B cell (primary cell): ENCODE results near the gene TRIM62. TPM values are rescaled to one million over a fixed set of nuclear protein-coding genes. Genes with fewer than 3 reads are reported as not detected.
A peak's percentile ranks its signal among the peaks of the same experiment; 100 is the strongest.

ENCODE experiments used
- ATAC-seq: fragments of 200-7000 bp; cut with Tn5 transposase; one replicate; pipeline ENCODE4 v1.10.0; 2021; ENCODE audit warnings: low read depth, mild to moderate bottlenecking, moderate number of reproducible peaks, moderate library complexity
- CTCF ChIA-PET: fragments of 350-600 bp; sonication (Branson Sonifier 250); formaldehyde crosslinking; loops from one replicate; lab custom pipeline; 2021; ENCODE audit warnings: antibody characterized with exemption, inconsistent platforms; lab: Charles Lee
- POLR2A ChIA-PET: fragments of 350-600 bp; sonication (Branson Sonifier 250); formaldehyde crosslinking; loops from one replicate; lab custom pipeline; 2021; ENCODE audit warnings: antibody characterized with exemption; lab: Charles Lee
- DNase-seq: peaks from one replicate; pipeline ENCODE4 v3.0.0; 2013
- H2AFZ ChIP-seq: 2 replicates; pipeline ENCODE4 v1.6.1; 2012; ENCODE audit warnings: mild to moderate bottlenecking, low read depth, low read length; ENCODE audit not compliant: insufficient read depth, poor library complexity, severe bottlenecking
- H3K27ac ChIP-seq, 2 donors: 1 replicate in 1 of 2; 2 replicates in 1 of 2; pipeline ENCODE4 v1.5.1; 2012 to 2013; ENCODE audit warnings: low read length in 2 of 2, mild to moderate bottlenecking in 2 of 2, moderate library complexity in 1 of 2
- H3K27me3 ChIP-seq, 4 experiments: fragments of 200-600 bp in 1 of 4; sonication (generic) in 1 of 4; replicated peaks in 1 of 4; 1 replicate in 2 of 4; 2 replicates in 2 of 4; pipeline versions ENCODE4 v1.6.1 to v1.7.0; 2013 to 2016; ENCODE audit warnings: low read length in 3 of 4, mild to moderate bottlenecking in 2 of 4, mixed read lengths in 1 of 4, moderate library complexity in 1 of 4; ENCODE audit not compliant: insufficient read depth in 4 of 4, control insufficient read depth in 3 of 4; ENCODE audit errors: control extremely low read depth in 1 of 4
- H3K36me3 ChIP-seq, 2 experiments: replicated peaks in 1 of 2; 1 replicate in 1 of 2; 2 replicates in 1 of 2; pipeline versions ENCODE4 v1.6.1 to v1.7.1; 2013; ENCODE audit warnings: low read length in 1 of 2; ENCODE audit not compliant: insufficient read depth in 2 of 2, control insufficient read depth in 1 of 2; ENCODE audit errors: control extremely low read depth in 1 of 2, extremely low read depth in 1 of 2
- H3K4me1 ChIP-seq, 2 donors: fragments of 200-600 bp in 1 of 2; sonication (generic) in 1 of 2; 1 replicate in 1 of 2; 2 replicates in 1 of 2; pipeline versions ENCODE4 v1.5.1 to v1.6.1; 2013 to 2017; ENCODE audit warnings: low read length in 2 of 2; ENCODE audit not compliant: control insufficient read depth in 2 of 2, insufficient read depth in 2 of 2
- H3K4me2 ChIP-seq: replicated peaks from 2 replicates; pipeline ENCODE3; 2012; ENCODE audit warnings: mild to moderate bottlenecking, low read depth, low read length; ENCODE audit not compliant: poor library complexity, severe bottlenecking
- H3K4me3 ChIP-seq, 5 experiments: fragments of 200-600 bp in 1 of 5; sonication (generic) in 1 of 5; 1 replicate in 3 of 5; 2 replicates in 2 of 5; pipeline versions ENCODE4 v1.5.1 to v1.7.0; 2011 to 2016; ENCODE audit warnings: low read length in 4 of 5, mild to moderate bottlenecking in 4 of 5, low read depth in 2 of 5, control low read depth in 1 of 5, moderate library complexity in 1 of 5; ENCODE audit not compliant: insufficient read depth in 1 of 5; ENCODE audit errors: control extremely low read depth in 1 of 5, extremely low read depth in 1 of 5
- H3K79me2 ChIP-seq: fragments of 200-600 bp; sonication (generic); one replicate; pipeline ENCODE4 v1.6.0; 2016; ENCODE audit warnings: low read length; ENCODE audit not compliant: control insufficient read depth, insufficient read depth
- H3K9ac ChIP-seq: fragments of 200-600 bp; sonication (generic); 2 replicates; pipeline ENCODE4 v1.6.1; 2017; ENCODE audit warnings: mild to moderate bottlenecking, low read length, moderate library complexity
- H3K9me3 ChIP-seq, 3 donors: one replicate each; pipeline versions ENCODE4 v1.6.1 to v1.7.1; 2013; ENCODE audit warnings: low read length in 2 of 3; ENCODE audit not compliant: control insufficient read depth in 2 of 3, insufficient read depth in 1 of 3; ENCODE audit errors: control extremely low read depth in 1 of 3
- H4K20me1 ChIP-seq: 2 replicates; pipeline ENCODE4 v1.6.0; 2012; ENCODE audit warnings: mild to moderate bottlenecking, low read length; ENCODE audit not compliant: insufficient read depth, control insufficient read depth, poor library complexity, severe bottlenecking
- H3K27ac Mint-ChIP-seq: one replicate; pipeline ENCODE4 v1.8.0; 2021; ENCODE audit warnings: mixed read lengths
- H3K27me3 Mint-ChIP-seq: one replicate; pipeline ENCODE4 v1.8.0; 2021; ENCODE audit warnings: mixed read lengths
- H3K4me1 Mint-ChIP-seq: one replicate; pipeline ENCODE4 v1.8.0; 2021; ENCODE audit warnings: mixed read lengths
- H3K4me3 Mint-ChIP-seq: one replicate; pipeline ENCODE4 v1.8.0; 2021; ENCODE audit warnings: mixed read lengths
- H3K9me3 Mint-ChIP-seq: one replicate; pipeline ENCODE4 v1.8.0; 2022; ENCODE audit warnings: mixed read lengths; ENCODE audit not compliant: insufficient read depth
- CTCF ChIP-seq: fragments of 200-600 bp; IDR thresholded peaks from one replicate; pipeline ENCODE4 v1.8.0; 2022; ENCODE audit warnings: antibody characterized with exemption, mild to moderate bottlenecking
- EZH2 ChIP-seq: IDR thresholded peaks from 2 replicates; pipeline ENCODE4 v1.6.1; 2012; ENCODE audit warnings: borderline replicate concordance, low read depth, mild to moderate bottlenecking, moderate library complexity, low read length; ENCODE audit not compliant: insufficient read depth, poor library complexity, severe bottlenecking
- WGBS: methylation state at CpG from one replicate; pipeline ENCODE4 v1.1.5; 2013; ENCODE audit warnings: missing lambda C conversion rate; ENCODE audit not compliant: insufficient coverage; 5-methylcytosine and 5-hydroxymethylcytosine counted together
- intact Hi-C: fragments of 100-400 bp; cut with micrococcal nuclease; formaldehyde crosslinking; loops from one replicate; pipeline ENCODE4 v1.10.0; 2022
- polyA plus RNA-seq: library from polyadenylated mRNA; depleted of rRNA; stranded (reverse); fragments of >200 nt; gene quantifications from 2 replicates; pipeline ENCODE4 v1.2.3, GENCODE V29; 2012
- total RNA-seq, 2 donors: library from RNA; stranded (reverse); fragments of 120-200 nt in 1 of 2; gene quantifications; 1 replicate in 1 of 2; 2 replicates in 1 of 2; pipeline versions ENCODE4 v1.2.3 to v1.2.4, GENCODE V29; 2013 to 2022

Gene TRIM62
- total and polyA plus RNA-seq, 2 donors (not counting 1 experiment from before 2014, with no cell fraction given) = 10.7 to 24.1 TPM

- ChIA-PET CTCF (no interaction called here), POLR2A (no interaction called here)
- no peak overlapping the region for H3K9ac ChIP-seq
- H3K4me1 ChIP-seq = peaks cover 0 to 6% of the 10 kb centered on the region in 2 donors
- no peaks in the 10 kb centered on the region for H3K27me3 ChIP-seq
- intact Hi-C loops = no loop called here
- no peak overlapping the region for H3K4me2 ChIP-seq
- H3K27ac Mint-ChIP-seq = no peak overlapping the region
- H3K4me1 Mint-ChIP-seq = peaks cover 15% of the 10 kb centered on the region
- peaks cover 12% of the 10 kb centered on the region for H4K20me1 ChIP-seq
- ATAC-seq = no peak
- 97% methylated on average over 8 of the region's 11 CpGs for WGBS
- TF ChIP-seq CTCF (no peak), EZH2 (no peak)
- H3K27me3 Mint-ChIP-seq = no peaks in the 10 kb centered on the region
- DNase-seq = no peak
- H3K79me2 ChIP-seq = peaks cover 3% of the 10 kb centered on the region
- no peak overlapping the region for H3K4me3 Mint-ChIP-seq
- peaks cover 0 to 33% of the 10 kb centered on the region in 2 experiments for H3K36me3 ChIP-seq
- no peak overlapping the region for H3K27ac ChIP-seq
- H3K9me3 Mint-ChIP-seq = no peaks in the 10 kb centered on the region
- no peak overlapping the region for H2AFZ ChIP-seq
- peaks cover 0 to 3% (median 0%) of the 10 kb centered on the region in 3 donors for H3K9me3 ChIP-seq
- no peak overlapping the region for H3K4me3 ChIP-seq
These were observed 12.4 kb downstream of the TRIM62 start for GRCh38 chr1:33169290-33170055.

- ChIA-PET POLR2A (no interaction called here), CTCF (no interaction called here)
- Histone ChIP-seq H3K27ac (no peak overlapping the region), H3K9me3 (peaks cover 0 to 3% (median 0%) of the 10 kb centered on the region in 3 donors), H2AFZ (no peak overlapping the region), H3K27me3 (no peaks in the 10 kb centered on the region), H3K9ac (no peak overlapping the region), H3K36me3 (peaks cover 0 to 41% of the 10 kb centered on the region in 2 experiments), H3K4me1 (peaks cover 0 to 6% of the 10 kb centered on the region in 2 donors), H3K79me2 (peaks cover 3% of the 10 kb centered on the region), H3K4me3 (no peak overlapping the region), H3K4me2 (no peak overlapping the region), H4K20me1 (peaks cover 12% of the 10 kb centered on the region)
- intact Hi-C loops = no loop called here
- ATAC-seq (no peak), DNase-seq (no peak)
- Mint-ChIP-seq H3K4me3 (no peak overlapping the region), H3K27ac (peak overlapping the region; percentile 20), H3K9me3 (no peaks in the 10 kb centered on the region), H3K4me1 (peaks cover 15% of the 10 kb centered on the region), H3K27me3 (no peaks in the 10 kb centered on the region)
- no peak for TF ChIP-seq EZH2
- no peak for TF ChIP-seq CTCF
- 100% methylated on average over 6 of the region's 11 CpGs for WGBS
These were observed 13.1 kb downstream of the TRIM62 start for GRCh38 chr1:33168556-33169289.
